HepG2 (cell line): ENCODE data around the gene LCTL. TPM values are rescaled to one million over a fixed set of nuclear protein-coding genes. Genes with fewer than 3 reads are reported as not detected.

Experiments
- AHR ChIP-seq: IDR thresholded peaks from 2 replicates; pipeline ENCODE4 v1.6.1; 2018; ENCODE audit warnings: missing genetic modification reagents, missing compliant biosample characterization
- NCOR1 ChIP-seq: fragments of 200-600 bp; sonication (generic); IDR thresholded peaks from 2 replicates; pipeline ENCODE4 v1.7.0; 2017; ENCODE audit warnings: antibody characterized with exemption, low read length, borderline replicate concordance
- NFE2L2 ChIP-seq: fragments of 150-350 bp; IDR thresholded peaks from 2 replicates; pipeline ENCODE4 v1.6.1; 2014; ENCODE audit warnings: low read length
- RFX5 ChIP-seq: IDR thresholded peaks from 2 replicates; pipeline ENCODE4 v1.6.1; 2011; ENCODE audit warnings: low read depth, low read length, improper control_type of control experiment
- RORA ChIP-seq: sonication (generic); formaldehyde crosslinking; IDR thresholded peaks from 2 replicates; pipeline ENCODE4 v1.5.0; 2020; ENCODE audit warnings: mild to moderate bottlenecking, missing genetic modification reagents, moderate library complexity
- TAF1 ChIP-seq: sonication (generic); formaldehyde crosslinking; IDR thresholded peaks from 2 replicates; pipeline ENCODE4 v1.4.0; 2020; ENCODE audit warnings: missing genetic modification reagents
- XRCC5 ChIP-seq: fragments of 200-400 bp; formaldehyde crosslinking; optimal IDR thresholded peaks from 2 replicates; pipeline ENCODE3; 2017; ENCODE audit warnings: mild to moderate bottlenecking, low read length
- ZC3H4 ChIP-seq: sonication (generic); formaldehyde crosslinking; IDR thresholded peaks from 2 replicates; pipeline ENCODE4 v1.4.0; 2020; ENCODE audit warnings: missing genetic modification reagents, borderline replicate concordance
- ZMAT3 ChIP-seq: sonication (generic); formaldehyde crosslinking; conservative IDR thresholded peaks from 2 replicates; pipeline ENCODE4 v1.7.0; 2021; ENCODE audit warnings: missing genetic modification reagents
- ZNF292 ChIP-seq: sonication (generic); formaldehyde crosslinking; IDR thresholded peaks from 2 replicates; pipeline ENCODE4 v1.8.1; 2022; ENCODE audit warnings: mild to moderate bottlenecking, low read depth, missing genetic modification reagents, borderline replicate concordance
- ZNF570 ChIP-seq: sonication (generic); formaldehyde crosslinking; IDR thresholded peaks from 2 replicates; pipeline ENCODE4 v1.4.0; 2020; ENCODE audit warnings: mild to moderate bottlenecking, missing genetic modification reagents, borderline replicate concordance
- ZNF768 ChIP-seq: sonication (generic); formaldehyde crosslinking; IDR thresholded peaks from 2 replicates; pipeline ENCODE4 v1.4.0; 2020; ENCODE audit warnings: missing genetic modification reagents
- polyA plus RNA-seq, 8 experiments: library from polyadenylated mRNA; depleted of rRNA in 3 of 8; stranded (reverse) in 7 of 8; unstranded in 1 of 8; fragments of >200 nt; fragmentation: Illumina TruSeq in 4 of 8; extraction: Trizol in 4 of 8; gene quantifications; 2 replicates each; pipeline versions ENCODE4 v1.2.1 to v1.2.3, GENCODE V29; 2011 to 2016; ENCODE audit warnings: low read depth in 4 of 8, missing spikeins in 1 of 8, mixed read lengths in 1 of 8; ENCODE audit not compliant: insufficient read depth in 1 of 8
- total RNA-seq, 5 experiments: library from RNA; depleted of rRNA; stranded (reverse); fragments of >200 nt; fragmentation: Illumina TruSeq; extraction: Trizol; gene quantifications; 2 replicates each; pipeline ENCODE4 v1.2.3, GENCODE V29; 2016; ENCODE audit warnings: low read depth in 1 of 5
- TF ChIP-seq, protein P1 (sequence below): sonication (generic); formaldehyde crosslinking; IDR thresholded peaks from 2 replicates; pipeline ENCODE4 v1.4.0; 2020; ENCODE audit warnings: mild to moderate bottlenecking, missing genetic modification reagents
- TF ChIP-seq, protein P2 (sequence below): IDR thresholded peaks from 2 replicates; pipeline ENCODE4 v1.6.1; 2016; ENCODE audit warnings: low read depth, borderline replicate concordance
- TF ChIP-seq, protein P3 (sequence below): sonication (generic); formaldehyde crosslinking; conservative IDR thresholded peaks from 2 replicates; pipeline ENCODE4 v1.4.0; 2020; ENCODE audit warnings: missing genetic modification reagents
- TF ChIP-seq, protein P4 (sequence below): sonication (generic); formaldehyde crosslinking; IDR thresholded peaks from 2 replicates; pipeline ENCODE4 v1.4.0; 2020; ENCODE audit warnings: missing genetic modification reagents
- TF ChIP-seq, protein P5 (sequence below): sonication (generic); formaldehyde crosslinking; IDR thresholded peaks from 2 replicates; pipeline ENCODE4 v1.8.0; 2023; ENCODE audit warnings: mild to moderate bottlenecking, missing genetic modification reagents
- TF ChIP-seq, protein P6 (sequence below): sonication (generic); formaldehyde crosslinking; IDR thresholded peaks from 2 replicates; pipeline ENCODE4 v1.5.0; 2020; ENCODE audit warnings: missing genetic modification reagents

The LCTL gene
- total and polyA plus RNA-seq, 2 of the 13 experiments (the other 11 are each of a cell fraction or from before 2014, with no cell fraction given), result 0.96 to 1.4 TPM

DNA sequence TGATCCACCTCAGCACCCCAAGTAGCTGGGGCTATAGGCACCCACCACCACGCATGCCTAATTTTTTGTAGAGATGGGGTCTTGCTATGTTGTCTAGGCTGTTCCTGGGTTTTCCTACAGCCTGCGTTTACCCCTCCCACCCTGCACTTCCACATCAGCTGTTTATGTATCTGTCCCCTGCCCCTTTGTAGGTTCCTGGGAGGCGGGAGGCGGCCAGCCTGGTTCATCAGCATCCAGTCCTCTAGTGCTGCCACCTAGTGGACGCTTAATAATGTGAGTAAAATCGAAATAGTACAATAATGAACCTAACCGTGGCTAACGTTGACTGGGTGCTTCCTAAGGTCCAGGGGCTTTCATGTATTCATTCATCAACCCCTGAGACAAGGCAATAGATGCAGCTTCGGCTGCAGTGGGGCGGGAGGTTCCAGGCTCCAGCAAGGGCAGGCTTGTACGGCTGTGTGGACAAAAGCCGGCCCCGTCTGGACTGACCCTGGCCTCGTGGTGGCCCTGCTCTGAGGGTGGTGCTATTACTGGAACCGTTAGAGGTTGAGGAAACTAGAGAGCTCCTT, 1.2 kb upstream of the LCTL start (continued):
- TF ChIP-seq ZNF768 (CRISPR knock-in tag), result no peak
- no peak for TF ChIP-seq ZNF570 (CRISPR knock-in tag)
- TF ChIP-seq AHR (CRISPR knock-in tag), result 0 out of 2 replicates have a peak, but pooled peaks have one; percentile 28
- TF ChIP-seq ZNF292 (CRISPR knock-in tag), result no peak
- no peak for TF ChIP-seq RORA (CRISPR knock-in tag)
- TF ChIP-seq, protein P1, sequence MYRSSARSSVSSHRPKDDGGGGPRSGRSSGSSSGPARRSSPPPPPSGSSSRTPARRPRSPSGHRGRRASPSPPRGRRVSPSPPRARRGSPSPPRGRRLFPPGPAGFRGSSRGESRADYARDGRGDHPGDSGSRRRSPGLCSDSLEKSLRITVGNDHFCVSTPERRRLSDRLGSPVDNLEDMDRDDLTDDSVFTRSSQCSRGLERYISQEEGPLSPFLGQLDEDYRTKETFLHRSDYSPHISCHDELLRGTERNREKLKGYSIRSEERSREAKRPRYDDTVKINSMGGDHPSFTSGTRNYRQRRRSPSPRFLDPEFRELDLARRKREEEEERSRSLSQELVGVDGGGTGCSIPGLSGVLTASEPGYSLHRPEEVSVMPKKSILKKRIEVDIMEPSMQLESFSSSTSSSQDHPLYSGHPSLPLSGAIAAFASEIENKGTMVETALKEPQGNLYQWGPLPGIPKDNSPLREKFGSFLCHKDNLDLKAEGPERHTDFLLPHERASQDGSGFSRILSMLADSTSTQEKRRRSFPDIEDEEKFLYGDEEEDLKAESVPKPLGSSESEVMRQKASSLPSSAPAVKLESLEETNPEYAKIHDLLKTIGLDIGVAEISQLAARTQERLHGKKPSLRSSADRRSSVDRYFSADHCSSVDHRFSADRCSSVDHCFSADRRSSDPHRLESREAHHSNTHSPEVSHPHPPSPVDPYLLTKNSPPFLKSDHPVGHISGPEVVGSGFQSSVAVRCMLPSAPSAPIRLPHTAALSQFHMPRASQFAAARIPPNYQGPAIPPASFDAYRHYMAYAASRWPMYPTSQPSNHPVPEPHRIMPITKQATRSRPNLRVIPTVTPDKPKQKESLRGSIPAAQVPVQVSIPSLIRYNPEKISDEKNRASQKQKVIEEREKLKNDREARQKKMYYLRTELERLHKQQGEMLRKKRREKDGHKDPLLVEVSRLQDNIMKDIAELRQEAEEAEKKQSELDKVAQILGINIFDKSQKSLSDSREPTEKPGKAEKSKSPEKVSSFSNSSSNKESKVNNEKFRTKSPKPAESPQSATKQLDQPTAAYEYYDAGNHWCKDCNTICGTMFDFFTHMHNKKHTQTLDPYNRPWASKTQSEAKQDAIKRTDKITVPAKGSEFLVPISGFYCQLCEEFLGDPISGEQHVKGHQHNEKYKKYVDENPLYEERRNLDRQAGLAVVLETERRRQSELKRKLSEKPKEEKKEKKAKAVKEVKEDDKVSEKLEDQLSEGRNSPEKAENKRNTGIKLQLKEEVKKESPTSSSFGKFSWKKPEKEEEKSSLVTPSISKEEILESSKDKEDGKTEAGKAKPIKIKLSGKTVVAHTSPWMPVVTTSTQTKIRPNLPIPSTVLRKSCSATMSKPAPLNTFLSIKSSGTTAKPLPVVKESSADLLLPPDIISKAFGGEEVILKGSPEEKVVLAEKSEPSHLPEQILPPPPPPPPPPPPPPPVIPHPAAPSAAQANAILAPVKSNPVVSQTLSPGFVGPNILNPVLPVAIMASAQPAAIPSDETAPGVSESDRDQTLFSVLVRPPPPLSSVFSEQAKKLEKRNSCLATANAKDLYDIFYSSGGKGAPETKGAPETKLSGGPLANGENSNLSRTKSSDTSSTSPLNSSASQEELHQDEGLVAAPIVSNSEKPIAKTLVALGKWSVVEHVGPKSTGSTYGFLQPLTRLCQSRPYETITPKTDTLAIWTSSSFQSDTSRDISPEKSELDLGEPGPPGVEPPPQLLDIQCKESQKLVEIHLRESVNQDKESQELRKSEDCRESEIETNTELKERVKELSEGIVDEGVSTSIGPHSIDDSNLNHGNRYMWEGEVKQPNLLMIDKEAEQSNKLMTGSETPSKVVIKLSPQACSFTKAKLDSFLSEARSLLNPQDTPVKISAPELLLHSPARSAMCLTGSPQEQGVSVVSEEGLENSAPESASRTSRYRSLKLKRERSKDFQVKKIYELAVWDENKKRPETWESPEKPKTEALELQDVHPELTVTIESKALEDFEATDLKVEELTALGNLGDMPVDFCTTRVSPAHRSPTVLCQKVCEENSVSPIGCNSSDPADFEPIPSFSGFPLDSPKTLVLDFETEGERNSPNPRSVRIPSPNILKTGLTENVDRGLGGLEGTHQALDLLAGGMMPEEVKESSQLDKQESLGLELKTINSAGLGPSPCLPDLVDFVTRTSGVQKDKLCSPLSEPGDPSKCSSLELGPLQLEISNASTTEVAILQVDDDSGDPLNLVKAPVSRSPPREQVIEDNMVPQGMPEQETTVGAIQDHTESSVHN (CRISPR knock-in tag), result no peak
- peak; percentile 29; the same call in 1 of the 2 replicates for TF ChIP-seq TAF1 (CRISPR knock-in tag)
- TF ChIP-seq, protein P2, sequence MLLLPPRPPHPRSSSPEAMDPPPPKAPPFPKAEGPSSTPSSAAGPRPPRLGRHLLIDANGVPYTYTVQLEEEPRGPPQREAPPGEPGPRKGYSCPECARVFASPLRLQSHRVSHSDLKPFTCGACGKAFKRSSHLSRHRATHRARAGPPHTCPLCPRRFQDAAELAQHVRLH (CRISPR knock-in tag), result 0 out of 2 replicates have a peak, but pooled peaks have one; percentile 26
- TF ChIP-seq RFX5, result no peak
- TF ChIP-seq, protein P3, sequence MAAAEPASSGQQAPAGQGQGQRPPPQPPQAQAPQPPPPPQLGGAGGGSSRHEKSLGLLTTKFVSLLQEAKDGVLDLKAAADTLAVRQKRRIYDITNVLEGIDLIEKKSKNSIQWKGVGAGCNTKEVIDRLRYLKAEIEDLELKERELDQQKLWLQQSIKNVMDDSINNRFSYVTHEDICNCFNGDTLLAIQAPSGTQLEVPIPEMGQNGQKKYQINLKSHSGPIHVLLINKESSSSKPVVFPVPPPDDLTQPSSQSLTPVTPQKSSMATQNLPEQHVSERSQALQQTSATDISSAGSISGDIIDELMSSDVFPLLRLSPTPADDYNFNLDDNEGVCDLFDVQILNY (CRISPR knock-in tag), result no peak
- TF ChIP-seq NCOR1, result no peak
- TF ChIP-seq, protein P4, sequence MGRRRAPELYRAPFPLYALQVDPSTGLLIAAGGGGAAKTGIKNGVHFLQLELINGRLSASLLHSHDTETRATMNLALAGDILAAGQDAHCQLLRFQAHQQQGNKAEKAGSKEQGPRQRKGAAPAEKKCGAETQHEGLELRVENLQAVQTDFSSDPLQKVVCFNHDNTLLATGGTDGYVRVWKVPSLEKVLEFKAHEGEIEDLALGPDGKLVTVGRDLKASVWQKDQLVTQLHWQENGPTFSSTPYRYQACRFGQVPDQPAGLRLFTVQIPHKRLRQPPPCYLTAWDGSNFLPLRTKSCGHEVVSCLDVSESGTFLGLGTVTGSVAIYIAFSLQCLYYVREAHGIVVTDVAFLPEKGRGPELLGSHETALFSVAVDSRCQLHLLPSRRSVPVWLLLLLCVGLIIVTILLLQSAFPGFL, result no peak
- peak; percentile 48 for TF ChIP-seq XRCC5
- no peak for TF ChIP-seq ZC3H4
- no peak for TF ChIP-seq ZMAT3 (CRISPR knock-in tag)
- TF ChIP-seq NFE2L2, result no peak
- TF ChIP-seq, protein P5, sequence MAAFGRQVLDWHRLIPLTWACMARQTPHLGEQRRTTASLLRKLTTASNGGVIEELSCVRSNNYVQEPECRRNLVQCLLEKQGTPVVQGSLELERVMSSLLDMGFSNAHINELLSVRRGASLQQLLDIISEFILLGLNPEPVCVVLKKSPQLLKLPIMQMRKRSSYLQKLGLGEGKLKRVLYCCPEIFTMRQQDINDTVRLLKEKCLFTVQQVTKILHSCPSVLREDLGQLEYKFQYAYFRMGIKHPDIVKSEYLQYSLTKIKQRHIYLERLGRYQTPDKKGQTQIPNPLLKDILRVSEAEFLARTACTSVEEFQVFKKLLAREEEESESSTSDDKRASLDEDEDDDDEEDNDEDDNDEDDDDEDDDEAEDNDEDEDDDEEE (CRISPR knock-in tag), result no peak
- TF ChIP-seq, protein P6, sequence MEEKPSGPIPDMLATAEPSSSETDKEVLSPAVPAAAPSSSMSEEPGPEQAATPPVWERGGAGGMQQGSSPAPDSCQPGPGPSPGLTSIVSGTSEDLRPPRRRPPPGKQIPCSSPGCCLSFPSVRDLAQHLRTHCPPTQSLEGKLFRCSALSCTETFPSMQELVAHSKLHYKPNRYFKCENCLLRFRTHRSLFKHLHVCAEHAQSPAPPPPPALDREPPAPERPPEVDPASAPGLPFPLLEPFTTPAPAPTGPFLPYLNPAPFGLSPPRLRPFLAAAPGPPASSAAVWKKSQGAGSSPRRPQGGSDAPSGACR, result 0 out of 2 replicates have a peak, but pooled peaks have one; percentile 40
